GM11168 (cell line): Measurements from ENCODE around the gene KRT86.

Source experiments
- in situ Hi-C: fragments of 300-500 bp; cut with MboI; formaldehyde crosslinking; loops from one replicate; pipeline ENCODE4 v1.12.0; 2022; ENCODE audit warnings: low sequenced_read_pairs; ENCODE audit not compliant: unreplicated experiment

Gene KRT86

DNA sequence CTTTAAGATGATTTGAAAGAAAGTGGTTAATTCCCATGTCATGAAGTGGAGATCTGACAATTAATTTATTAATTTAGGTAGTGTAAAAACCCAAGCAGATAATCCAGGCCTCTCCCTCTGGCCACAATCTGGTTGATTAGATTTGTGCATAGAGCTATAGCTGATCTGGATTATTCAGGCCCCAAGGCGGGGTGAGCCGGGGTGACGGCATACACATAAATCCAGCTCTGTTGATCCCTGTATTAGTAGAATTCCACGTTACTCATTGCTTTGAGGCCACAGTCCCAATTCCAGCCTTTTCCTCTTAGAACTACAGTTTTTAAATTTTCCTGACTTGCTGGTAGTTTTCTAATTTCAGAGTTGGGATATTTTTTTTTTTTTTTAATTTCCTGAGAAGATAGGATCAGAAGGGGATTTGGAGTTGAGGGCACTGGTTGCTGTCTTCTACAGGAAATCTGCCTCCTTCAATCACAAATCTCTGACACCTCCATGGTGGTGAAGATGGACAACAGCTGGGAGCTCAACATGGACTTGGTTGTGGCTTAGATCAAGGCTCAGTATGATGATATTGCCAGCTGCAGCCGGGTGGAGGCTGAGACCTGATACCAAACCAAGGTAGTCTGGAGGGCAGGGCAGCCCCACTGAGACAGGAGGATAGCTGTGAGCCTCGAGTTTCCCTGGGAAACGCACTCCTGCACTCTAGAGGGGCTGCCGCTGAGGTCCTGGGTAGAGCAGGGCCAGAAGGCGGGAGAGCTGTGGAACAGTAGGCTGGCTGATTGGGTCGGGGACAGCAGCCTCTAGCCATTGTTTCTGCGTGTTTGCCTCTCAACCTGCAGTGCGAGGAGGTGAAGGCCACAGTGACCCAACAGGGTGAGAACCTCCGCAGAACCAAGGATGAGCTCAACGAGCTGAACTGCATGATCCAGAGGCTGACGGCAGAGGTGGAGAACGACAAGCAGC is 73.4 kb downstream of the KRT86 start:
- in situ Hi-C loops, result no loop called here

GRCh38 chr12:52349196-52349595 is 74.8 kb downstream of the KRT86 start:
- in situ Hi-C loops, result no loop called here

- in situ Hi-C loops, result no loop called here
Observed at GRCh38 chr12:52350021-52350620, 75.7 kb downstream of the KRT86 start.

GRCh38 chr12:52350786-52351185 is 76.3 kb downstream of the KRT86 start:
- in situ Hi-C loops, result no loop called here

- in situ Hi-C loops, result no loop called here
Observed at GRCh38 chr12:52351196-52352059, 77.0 kb downstream of the KRT86 start.

GRCh38 chr12:52352951-52353350 is 78.5 kb downstream of the KRT86 start:
- in situ Hi-C loops, result no loop called here

GRCh38 chr12:52353766-52354165 is 79.3 kb downstream of the KRT86 start:
- in situ Hi-C loops, result no loop called here

GRCh38 chr12:52354200-52354599 is 79.8 kb downstream of the KRT86 start:
- in situ Hi-C loops, result no loop called here

DNA sequence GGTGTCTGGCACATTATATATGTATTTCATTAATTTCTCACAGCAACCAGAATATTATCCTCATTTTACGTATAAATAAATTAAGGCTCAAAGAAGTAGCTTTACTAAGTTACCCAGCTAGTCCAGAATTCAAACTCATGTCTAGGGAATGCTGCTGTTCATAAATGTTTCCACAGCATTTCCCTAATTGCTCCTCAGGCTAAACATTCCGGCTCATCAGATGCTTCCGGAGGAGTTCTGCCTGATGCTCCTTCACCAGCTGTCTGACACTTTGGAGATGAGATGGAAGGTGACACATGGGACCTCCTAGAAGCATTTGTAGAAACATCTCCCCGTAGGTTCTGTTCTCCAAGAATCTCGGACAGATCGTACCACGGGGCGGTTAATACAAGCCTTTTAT is 80.7 kb downstream of the KRT86 start:
- in situ Hi-C loops, result no loop called here

GRCh38 chr12:52356031-52356761 is 81.8 kb downstream of the KRT86 start:
- in situ Hi-C loops, result no loop called here

DNA sequence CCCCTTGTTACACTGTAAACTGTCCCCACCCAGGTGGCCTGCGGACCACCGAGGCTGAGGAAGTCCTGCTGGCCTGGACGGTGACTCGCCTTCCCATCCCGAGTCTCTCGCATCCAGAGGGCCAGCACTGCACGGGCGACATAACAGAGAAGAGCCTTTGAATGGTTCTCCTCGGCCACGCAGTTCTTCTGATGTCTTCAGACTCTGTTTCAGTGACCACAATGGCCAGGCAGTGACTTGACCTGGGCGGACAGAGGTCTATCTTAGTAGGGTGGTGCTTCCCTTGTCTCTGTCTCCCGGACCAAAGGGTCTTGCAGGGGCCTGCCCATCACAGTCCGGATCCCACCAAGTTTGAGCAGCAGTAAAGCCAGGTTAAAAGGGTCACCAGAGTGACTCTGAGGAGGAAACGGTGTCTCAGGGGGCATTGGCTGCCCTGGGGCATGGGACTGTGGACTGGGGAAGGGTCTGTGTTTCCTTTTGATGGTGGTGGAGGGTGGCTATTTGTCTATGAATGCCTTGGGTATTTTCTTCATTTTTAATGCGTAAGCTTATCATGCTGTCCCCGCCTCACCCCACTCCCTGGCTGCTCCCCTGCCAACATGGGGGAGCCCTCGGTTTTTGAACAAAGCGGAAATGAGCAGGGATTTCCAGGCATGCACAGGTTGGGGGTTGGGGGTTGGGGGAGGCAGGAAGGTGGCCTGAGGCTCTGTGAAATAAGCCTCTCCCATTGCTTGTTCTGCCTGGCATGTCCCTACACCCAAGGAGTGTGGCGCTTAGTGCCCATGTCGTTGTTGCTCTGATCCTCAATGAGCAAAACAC is 82.5 kb downstream of the KRT86 start:
- in situ Hi-C loops, result no loop called here
